GM12872 (cell line): ENCODE data around the gene NELFB.

Experiments used
- TF ChIP-seq, protein P1 (sequence below): IDR thresholded peaks from 3 replicates; pipeline ENCODE4 v1.5.1; 2011; ENCODE audit warnings: low read depth, mild to moderate bottlenecking, low read length, moderate library complexity; ENCODE audit not compliant: insufficient read depth

Gene NELFB

DNA sequence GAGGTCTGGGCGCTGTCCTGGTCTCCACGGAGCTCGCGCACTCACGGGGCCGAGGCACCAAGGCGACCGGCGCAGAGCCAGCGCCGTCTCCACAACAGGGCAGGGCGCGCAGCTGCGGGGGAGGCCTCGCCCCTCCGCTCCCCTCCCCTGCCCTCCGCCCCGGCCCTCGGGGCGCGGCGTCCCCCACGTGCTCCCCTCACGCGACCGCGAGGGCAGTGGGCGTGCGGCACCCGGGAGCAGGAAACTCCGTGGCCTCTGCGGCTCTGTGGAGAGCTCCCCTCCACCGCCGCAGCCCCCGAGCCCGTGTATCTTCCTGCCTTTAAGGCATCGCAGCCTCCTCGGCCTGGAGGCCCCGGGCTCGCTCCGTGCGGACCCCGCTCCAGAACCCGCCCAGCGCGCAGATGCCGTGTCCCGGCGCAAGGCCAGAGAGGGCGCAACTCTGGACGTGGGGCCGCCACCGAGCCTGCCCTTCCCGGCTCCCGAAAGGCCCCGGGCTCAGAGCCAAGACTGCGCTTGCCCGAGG, 14.7 kb upstream of the NELFB start:
- TF ChIP-seq, protein P1, sequence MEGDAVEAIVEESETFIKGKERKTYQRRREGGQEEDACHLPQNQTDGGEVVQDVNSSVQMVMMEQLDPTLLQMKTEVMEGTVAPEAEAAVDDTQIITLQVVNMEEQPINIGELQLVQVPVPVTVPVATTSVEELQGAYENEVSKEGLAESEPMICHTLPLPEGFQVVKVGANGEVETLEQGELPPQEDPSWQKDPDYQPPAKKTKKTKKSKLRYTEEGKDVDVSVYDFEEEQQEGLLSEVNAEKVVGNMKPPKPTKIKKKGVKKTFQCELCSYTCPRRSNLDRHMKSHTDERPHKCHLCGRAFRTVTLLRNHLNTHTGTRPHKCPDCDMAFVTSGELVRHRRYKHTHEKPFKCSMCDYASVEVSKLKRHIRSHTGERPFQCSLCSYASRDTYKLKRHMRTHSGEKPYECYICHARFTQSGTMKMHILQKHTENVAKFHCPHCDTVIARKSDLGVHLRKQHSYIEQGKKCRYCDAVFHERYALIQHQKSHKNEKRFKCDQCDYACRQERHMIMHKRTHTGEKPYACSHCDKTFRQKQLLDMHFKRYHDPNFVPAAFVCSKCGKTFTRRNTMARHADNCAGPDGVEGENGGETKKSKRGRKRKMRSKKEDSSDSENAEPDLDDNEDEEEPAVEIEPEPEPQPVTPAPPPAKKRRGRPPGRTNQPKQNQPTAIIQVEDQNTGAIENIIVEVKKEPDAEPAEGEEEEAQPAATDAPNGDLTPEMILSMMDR = no peak

DNA sequence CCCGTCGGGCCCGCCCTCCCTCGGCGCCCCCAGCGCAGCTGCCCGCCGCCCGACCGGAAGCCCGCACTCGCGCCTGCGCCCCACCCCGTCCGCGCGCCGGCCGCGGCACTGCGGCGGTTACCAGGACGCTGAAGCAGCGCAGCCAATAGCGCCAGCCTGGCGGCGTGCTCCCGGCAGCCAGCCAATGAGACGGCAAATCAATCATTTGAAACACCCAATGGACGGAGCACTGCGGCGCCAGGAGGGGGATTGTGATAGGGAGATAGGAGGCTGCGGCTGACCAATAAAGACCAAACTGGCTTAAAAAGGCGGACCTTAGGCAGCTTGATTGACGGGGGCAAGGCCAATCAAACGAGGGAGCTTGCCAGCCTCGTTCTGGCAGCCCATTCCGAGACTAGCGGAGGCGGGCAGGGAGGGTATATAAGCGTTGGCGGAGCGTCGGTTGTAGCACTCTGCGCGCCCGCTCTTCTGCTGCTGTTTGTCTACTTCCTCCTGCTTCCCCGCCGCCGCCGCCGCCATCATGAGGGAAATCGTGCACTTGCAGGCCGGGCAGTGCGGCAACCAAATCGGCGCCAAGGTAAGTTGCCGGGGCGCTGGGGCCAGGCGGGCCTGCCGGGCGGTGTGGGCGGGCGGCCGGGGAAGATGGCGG, 14.2 kb upstream of the NELFB start, which contains the start of gene TUBB4B:
Gene TUBB4B, plus strand, starts transcription at position 447 of the 649 bp plus-strand sequence. Its CDS starts 74 bp downstream, at position 521.
- TF ChIP-seq, protein P1 = no peak

DNA sequence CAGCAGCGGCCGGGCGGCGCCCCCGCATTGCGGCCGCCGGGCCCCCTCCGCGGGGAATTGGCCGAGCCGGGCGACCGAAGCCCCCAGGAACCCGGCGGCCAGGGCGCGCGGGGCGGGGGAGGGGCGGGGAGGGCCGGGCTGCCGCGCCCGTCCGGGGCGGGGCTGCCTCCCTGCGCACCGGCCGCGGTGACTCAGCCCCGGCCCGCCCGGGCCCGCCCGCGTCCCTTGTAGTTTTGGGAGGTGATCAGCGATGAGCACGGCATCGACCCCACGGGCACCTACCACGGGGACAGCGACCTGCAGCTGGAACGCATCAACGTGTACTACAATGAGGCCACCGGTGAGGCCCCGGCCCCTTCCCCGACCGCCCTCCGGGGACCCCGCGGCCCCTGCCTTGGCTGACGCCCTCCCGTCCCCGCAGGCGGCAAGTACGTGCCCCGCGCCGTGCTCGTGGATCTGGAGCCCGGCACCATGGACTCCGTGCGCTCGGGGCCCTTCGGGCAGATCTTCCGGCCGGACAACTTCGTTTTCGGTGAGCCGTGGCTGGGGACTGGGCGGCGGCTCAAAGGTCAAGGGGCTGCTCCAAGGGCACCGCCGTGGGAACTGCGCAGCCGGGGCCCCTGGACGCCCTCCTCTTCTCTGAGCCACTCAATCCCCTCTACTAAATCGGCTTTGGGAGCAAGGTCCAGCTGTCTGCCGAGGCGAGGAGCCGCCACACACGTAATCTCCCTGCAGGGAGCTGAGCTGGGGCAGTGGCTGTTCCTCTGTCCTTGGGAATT, 13.4 kb upstream of the NELFB start:
- TF ChIP-seq, protein P1 = no peak

DNA sequence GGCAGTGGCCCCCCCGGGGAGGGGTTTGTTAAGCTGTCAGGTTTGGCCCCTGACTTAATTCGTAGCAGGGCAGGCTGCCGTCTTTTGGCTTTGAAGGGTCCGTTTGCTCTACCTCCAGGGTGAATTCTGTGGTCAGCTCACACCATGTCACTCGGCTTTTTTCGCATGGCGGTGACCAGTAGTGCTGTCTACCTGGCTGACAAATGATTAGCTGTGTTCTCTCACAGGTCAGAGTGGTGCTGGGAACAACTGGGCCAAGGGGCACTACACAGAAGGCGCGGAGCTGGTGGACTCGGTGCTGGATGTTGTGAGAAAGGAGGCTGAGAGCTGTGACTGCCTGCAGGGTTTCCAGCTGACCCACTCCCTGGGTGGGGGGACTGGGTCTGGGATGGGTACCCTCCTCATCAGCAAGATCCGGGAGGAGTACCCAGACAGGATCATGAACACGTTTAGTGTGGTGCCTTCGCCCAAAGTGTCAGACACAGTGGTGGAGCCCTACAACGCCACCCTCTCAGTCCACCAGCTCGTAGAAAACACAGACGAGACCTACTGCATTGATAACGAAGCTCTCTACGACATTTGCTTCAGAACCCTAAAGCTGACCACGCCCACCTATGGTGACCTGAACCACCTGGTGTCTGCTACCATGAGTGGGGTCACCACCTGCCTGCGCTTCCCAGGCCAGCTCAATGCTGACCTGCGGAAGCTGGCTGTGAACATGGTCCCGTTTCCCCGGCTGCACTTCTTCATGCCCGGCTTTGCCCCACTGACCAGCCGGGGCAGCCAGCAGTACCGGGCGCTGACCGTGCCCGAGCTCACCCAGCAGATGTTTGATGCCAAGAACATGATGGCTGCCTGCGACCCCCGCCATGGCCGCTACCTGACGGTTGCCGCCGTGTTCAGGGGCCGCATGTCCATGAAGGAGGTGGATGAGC, 12.6 kb upstream of the NELFB start:
- TF ChIP-seq, protein P1 = no peak

DNA sequence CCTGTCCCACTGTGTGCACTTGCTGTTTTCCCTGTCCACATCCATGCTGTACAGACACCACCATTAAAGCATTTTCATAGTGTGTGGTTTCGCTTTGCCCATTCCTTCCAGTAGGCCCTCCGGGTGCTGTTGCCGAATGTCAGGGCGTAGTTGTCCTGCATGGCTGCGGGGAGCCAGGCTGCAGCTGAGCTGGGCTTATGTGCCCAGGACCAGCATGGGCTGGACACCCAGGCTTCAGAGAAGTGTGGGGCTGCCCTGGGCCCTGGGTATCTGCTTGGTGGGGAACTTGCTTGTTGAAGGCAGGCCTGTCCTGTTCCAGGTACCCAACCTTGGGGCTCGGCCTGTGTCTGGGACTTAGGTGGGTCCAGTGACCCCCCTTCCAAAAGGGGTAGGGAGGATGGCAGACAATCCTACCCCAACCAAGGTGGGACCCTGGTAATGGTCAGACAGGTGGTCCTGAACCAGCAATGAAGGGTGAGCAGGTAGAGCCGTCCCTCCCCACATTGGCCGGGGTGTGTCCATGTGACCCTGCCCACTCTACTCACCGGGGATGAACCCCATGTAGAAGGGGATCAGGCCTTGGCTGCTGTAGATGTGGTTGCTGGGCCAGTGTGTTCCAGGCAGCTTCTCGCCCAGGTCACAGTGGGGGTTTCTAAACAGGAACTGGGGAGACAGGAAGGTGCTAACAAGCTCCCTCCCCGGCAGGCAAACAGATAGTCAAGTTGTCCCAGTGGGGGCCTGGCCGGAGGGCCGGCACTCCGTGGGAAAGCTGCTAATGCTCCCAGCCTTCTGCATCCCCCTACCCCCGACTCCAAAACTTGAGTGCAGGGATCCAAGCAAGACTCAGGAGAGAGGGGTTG, 11.3 kb upstream of the NELFB start:
- TF ChIP-seq, protein P1 = no peak

DNA sequence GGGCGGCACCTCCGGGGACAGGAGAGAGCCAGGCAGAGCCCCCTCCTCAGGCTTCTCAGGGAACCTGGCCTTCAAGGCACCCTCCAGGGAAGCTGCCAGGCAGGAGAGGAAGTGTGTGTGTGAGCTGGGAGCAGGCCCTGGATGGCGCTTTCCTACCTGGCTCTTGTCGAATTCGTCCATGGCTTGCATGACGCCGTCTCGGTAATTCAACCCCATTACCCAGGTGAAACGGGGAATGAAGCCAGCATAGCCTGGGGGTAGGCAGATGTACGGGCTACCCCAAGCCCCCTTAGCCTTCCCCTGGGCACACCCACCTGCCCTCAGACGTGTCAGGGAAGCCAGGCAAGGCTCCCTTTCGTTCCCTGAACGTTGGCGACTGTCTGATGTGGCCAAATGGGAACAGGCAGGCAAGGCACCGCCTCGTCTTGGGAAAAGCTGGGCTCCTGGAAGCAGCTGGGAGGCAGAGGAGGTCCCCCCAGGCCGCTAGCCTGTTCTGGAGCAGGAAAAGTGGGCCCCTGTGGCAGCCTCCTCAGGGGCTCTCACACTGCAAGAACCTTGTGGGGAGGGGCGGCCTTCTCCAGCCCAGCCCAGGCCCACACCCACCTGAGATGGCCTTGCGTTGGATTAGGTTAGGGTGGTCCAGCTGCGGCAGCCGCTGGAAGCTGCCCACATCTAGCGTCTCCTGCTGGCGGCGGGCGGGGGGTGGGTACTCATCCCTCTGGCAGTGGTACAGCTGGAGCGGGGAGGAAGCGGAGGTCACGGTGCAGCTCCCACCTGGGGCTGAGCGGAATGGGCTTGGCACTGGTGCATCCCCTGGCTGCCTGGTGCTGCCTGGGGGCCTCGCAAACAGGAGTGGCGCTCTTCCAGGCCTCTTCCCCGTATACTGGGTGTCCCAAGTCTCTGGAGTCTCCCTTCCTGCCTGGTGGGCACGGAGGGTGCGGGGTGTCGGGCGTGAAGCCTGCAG, 10.4 kb upstream of the NELFB start:
- TF ChIP-seq, protein P1 = no peak
